OCI-LY7 (cell line): ENCODE measurements around the gene DGCR8. TPM values are rescaled to one million over a fixed set of nuclear protein-coding genes. Genes with fewer than 3 reads are reported as not detected.

Experiments
- BruUV-seq: library from RNA; stranded (reverse); fragments of 400-500 nt; replicated peaks from 2 replicates; lab custom pipeline; 2021; lab: Mats Ljungman, UMichigan
- CTCF ChIA-PET: fragments of 300-600 bp; sonication (Branson Sonifier 250); formaldehyde crosslinking; loops from one replicate; lab custom pipeline; 2022; ENCODE audit warnings: antibody characterized with exemption; ENCODE audit not compliant: unreplicated experiment; lab: Charles Lee
- POLR2A ChIA-PET: fragments of 300-600 bp; sonication (Branson Sonifier 250); formaldehyde crosslinking; loops from one replicate; lab custom pipeline; 2022; ENCODE audit warnings: antibody characterized with exemption; lab: Charles Lee
- DNase-seq: peaks from one replicate; pipeline ENCODE4 v3.0.0-alpha.2; 2015; ENCODE audit warnings: low spot score
- H2AFZ ChIP-seq: fragments of 200-600 bp; sonication (generic), shearing (Covaris generic); 2 replicates; pipeline ENCODE4 v1.6.1; 2014; ENCODE audit warnings: mild to moderate bottlenecking, antibody characterized with exemption, low read length, moderate library complexity
- H3K27ac ChIP-seq: fragments of 200-600 bp; sonication (generic); 2 replicates; pipeline ENCODE4 v1.5.1; 2014; ENCODE audit warnings: mixed run types, low read depth, mild to moderate bottlenecking, moderate library complexity, low read length, inconsistent platforms; ENCODE audit not compliant: poor library complexity, severe bottlenecking
- H3K36me3 ChIP-seq: fragments of 200-600 bp; sonication (generic); 2 replicates; pipeline ENCODE4 v1.6.1; 2014; ENCODE audit warnings: mild to moderate bottlenecking, antibody characterized with exemption, low read length, moderate library complexity, mixed read lengths; ENCODE audit not compliant: insufficient read depth
- H3K4me1 ChIP-seq: fragments of 200-600 bp; sonication (generic); 2 replicates; pipeline ENCODE4 v1.5.1; 2014; ENCODE audit warnings: mild to moderate bottlenecking, low read length; ENCODE audit not compliant: insufficient read depth, poor library complexity, severe bottlenecking
- H3K4me2 ChIP-seq: fragments of 200-600 bp; sonication (generic); 2 replicates; pipeline ENCODE4 v1.6.1; 2014; ENCODE audit warnings: mild to moderate bottlenecking, low read length
- H3K4me3 ChIP-seq: fragments of 200-600 bp; sonication (generic); 2 replicates; pipeline ENCODE4 v1.5.1; 2014; ENCODE audit warnings: mild to moderate bottlenecking, low read depth, low read length; ENCODE audit not compliant: poor library complexity, severe bottlenecking
- H3K79me2 ChIP-seq: fragments of 200-600 bp; sonication (generic); 2 replicates; pipeline ENCODE4 v1.6.1; 2016; ENCODE audit warnings: low read depth, mild to moderate bottlenecking, low read length, moderate library complexity, mixed read lengths; ENCODE audit not compliant: insufficient read depth
- H3K9me2 ChIP-seq: fragments of 200-600 bp; sonication (generic); 2 replicates; pipeline ENCODE4 v1.6.1; 2016; ENCODE audit warnings: mild to moderate bottlenecking, low read length, mixed read lengths; ENCODE audit not compliant: insufficient read depth
- H3K9me3 ChIP-seq: fragments of 200-600 bp; sonication (generic); 2 replicates; pipeline ENCODE4 v1.6.1; 2014; ENCODE audit warnings: mild to moderate bottlenecking, mixed run types, low read length, mixed read lengths
- H4K20me1 ChIP-seq: fragments of 200-600 bp; sonication (generic); 2 replicates; pipeline ENCODE4 v1.6.1; 2014; ENCODE audit warnings: mild to moderate bottlenecking, antibody characterized with exemption, low read length, moderate library complexity, mixed read lengths; ENCODE audit not compliant: insufficient read depth
- EZH2phosphoT487 ChIP-seq: fragments of 200-600 bp; sonication (generic); IDR thresholded peaks from 2 replicates; pipeline ENCODE4 v1.6.1; 2018; ENCODE audit warnings: low read depth, borderline replicate concordance, mild to moderate bottlenecking, mixed run types, antibody characterized with exemption, low read length, moderate library complexity, mixed read lengths
- intact Hi-C: fragments of 100-400 bp; cut with micrococcal nuclease; formaldehyde crosslinking; loops from one replicate; pipeline ENCODE4 v1.10.0; 2022; ENCODE audit not compliant: unreplicated experiment
- total RNA-seq, 2 experiments: library from RNA; depleted of rRNA in 1 of 2; stranded (reverse); fragments of >200 nt in 1 of 2; shearing (Covaris generic) in 1 of 2; gene quantifications; 2 replicates each; pipeline ENCODE4 v1.2.3, GENCODE V29; 2014 to 2022
- TF ChIP-seq, protein P1 (sequence below): fragments of 200-600 bp; sonication (generic); conservative IDR thresholded peaks from 2 replicates; pipeline ENCODE4 v1.5.1; 2014; ENCODE audit warnings: mild to moderate bottlenecking, antibody characterized with exemption, low read length, moderate library complexity, mixed read lengths

Gene DGCR8
- total RNA-seq, 2 experiments from 2014 or later: 49.5 to 68.2 TPM

- ChIA-PET POLR2A (interaction anchor here (0.7 kb wide), 2 partner anchors 13 to 22 kb away, joined by 3 read pairs; no protein-coding TSS in a partner anchor), CTCF (interaction anchor here (0.5 kb wide), 1 partner anchor 39 kb away, joined by 3 read pairs; no protein-coding TSS in a partner anchor)
- Histone ChIP-seq H3K4me1 (no peaks in the 10 kb centered on the region), H4K20me1 (no peaks in the 10 kb centered on the region), H3K4me3 (no peak overlapping the region), H2AFZ (no peak overlapping the region), H3K27ac (no peak overlapping the region), H3K79me2 (no peaks in the 10 kb centered on the region), H3K9me3 (no peaks in the 10 kb centered on the region), H3K36me3 (peaks cover 9% of the 10 kb centered on the region; the same call in 1 of the 2 replicates), H3K9me2 (no peaks in the 10 kb centered on the region), H3K4me2 (no peak overlapping the region)
- BruUV-seq: TSS peak; percentile 54
- no peak for DNase-seq
- intact Hi-C loops: no loop called here
- TF ChIP-seq, protein P1, sequence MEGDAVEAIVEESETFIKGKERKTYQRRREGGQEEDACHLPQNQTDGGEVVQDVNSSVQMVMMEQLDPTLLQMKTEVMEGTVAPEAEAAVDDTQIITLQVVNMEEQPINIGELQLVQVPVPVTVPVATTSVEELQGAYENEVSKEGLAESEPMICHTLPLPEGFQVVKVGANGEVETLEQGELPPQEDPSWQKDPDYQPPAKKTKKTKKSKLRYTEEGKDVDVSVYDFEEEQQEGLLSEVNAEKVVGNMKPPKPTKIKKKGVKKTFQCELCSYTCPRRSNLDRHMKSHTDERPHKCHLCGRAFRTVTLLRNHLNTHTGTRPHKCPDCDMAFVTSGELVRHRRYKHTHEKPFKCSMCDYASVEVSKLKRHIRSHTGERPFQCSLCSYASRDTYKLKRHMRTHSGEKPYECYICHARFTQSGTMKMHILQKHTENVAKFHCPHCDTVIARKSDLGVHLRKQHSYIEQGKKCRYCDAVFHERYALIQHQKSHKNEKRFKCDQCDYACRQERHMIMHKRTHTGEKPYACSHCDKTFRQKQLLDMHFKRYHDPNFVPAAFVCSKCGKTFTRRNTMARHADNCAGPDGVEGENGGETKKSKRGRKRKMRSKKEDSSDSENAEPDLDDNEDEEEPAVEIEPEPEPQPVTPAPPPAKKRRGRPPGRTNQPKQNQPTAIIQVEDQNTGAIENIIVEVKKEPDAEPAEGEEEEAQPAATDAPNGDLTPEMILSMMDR: no peak
- no peak for TF ChIP-seq EZH2phosphoT487
These were observed 20.9 kb upstream of the DGCR8 start for GRCh38 chr22:20058989-20059770.

DNA sequence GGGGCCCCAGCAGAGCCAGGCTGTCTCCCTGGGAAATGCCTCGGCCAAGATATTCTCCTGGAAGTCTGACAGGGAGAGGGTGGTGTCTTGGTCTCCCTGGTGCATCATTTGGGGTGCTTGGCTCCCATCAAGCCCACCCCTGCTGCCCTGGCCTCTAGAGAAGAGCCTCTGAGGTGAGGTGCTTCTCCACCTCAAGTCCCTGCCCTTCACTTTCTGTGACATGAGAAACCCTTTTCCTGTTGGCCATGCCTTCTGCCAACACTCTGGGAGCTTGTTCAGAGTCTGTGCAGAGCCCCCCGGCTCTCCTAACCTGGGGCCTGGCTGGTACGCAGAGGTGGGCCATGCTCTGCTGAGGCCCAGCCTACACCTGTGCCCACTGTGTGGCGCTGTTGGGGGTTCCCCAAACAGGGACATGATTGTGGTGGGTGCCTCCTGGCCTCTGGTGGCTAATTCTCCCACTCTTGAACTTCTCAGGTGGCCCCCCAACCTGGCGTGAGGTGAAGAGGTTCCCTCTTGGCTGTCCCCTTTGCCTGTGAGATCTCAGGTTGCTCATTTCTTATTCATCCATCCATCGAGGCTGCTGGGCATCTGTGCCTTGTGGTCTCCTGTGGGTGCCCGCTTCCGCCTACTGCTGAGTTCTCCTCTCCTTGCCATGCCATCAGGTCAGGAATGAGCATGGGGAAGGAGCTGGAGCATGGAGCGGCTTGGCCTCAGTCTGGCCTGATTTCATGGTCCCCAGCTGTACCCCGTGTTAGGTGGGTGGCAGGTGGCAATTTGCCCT lies 19.2 kb upstream of the DGCR8 start:
- H3K27ac ChIP-seq: no peak overlapping the region
- intact Hi-C loops: no loop called here
- DNase-seq: no peak
- CTCF ChIA-PET: no interaction called here
- no peaks in the 10 kb centered on the region for H3K9me2 ChIP-seq
- no TSS peak for BruUV-seq
- no peaks in the 10 kb centered on the region for H3K79me2 ChIP-seq
- POLR2A ChIA-PET: no interaction called here
- no peak overlapping the region for H3K4me2 ChIP-seq
- no peak overlapping the region for H2AFZ ChIP-seq
- H3K4me1 ChIP-seq: no peaks in the 10 kb centered on the region
- H4K20me1 ChIP-seq: no peaks in the 10 kb centered on the region
- TF ChIP-seq, protein P1: peak; percentile 67
- TF ChIP-seq EZH2phosphoT487: no peak
- H3K36me3 ChIP-seq: peaks cover 9% of the 10 kb centered on the region; the same call in 1 of the 2 replicates
- H3K9me3 ChIP-seq: no peaks in the 10 kb centered on the region
- no peak overlapping the region for H3K4me3 ChIP-seq
